ENCODE results near the gene UMAD1. TPM values are rescaled to one million over a fixed set of nuclear protein-coding genes. Genes with fewer than 3 reads are reported as not detected.
A peak's percentile ranks its signal among the peaks of the same experiment; 100 is the strongest.

The UMAD1 gene
- total RNA-seq, 1 donor from 2014 or later, result 3.9 TPM

GRCh38 chr7:7720750-7721621 lies 80.4 kb downstream of the UMAD1 start:
- no peak for DNase-seq (ENCODE audit: low read depth in 2 of 2)

DNA sequence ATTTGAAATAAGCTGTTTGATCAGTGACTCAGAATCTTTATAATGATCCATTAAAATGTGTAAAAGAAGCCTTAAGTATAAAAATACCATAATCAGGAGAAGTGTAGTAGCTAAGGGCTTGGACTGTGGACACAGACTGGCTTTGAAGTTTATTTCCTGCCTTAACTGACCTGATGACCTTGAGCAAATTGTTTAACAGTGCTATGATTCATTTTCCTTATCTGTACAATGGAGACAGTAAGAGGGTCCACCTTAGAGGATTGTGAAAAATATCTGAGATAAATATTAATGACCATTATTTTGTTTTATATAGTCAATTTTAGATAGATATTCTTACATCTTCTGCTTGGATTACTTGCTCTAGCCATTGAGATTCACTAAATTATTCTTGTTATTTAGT lies 91.2 kb downstream of the UMAD1 start:
- peak in 1 of 2 donors; percentile 80 for DNase-seq (ENCODE audit: low read depth in 2 of 2)

DNA sequence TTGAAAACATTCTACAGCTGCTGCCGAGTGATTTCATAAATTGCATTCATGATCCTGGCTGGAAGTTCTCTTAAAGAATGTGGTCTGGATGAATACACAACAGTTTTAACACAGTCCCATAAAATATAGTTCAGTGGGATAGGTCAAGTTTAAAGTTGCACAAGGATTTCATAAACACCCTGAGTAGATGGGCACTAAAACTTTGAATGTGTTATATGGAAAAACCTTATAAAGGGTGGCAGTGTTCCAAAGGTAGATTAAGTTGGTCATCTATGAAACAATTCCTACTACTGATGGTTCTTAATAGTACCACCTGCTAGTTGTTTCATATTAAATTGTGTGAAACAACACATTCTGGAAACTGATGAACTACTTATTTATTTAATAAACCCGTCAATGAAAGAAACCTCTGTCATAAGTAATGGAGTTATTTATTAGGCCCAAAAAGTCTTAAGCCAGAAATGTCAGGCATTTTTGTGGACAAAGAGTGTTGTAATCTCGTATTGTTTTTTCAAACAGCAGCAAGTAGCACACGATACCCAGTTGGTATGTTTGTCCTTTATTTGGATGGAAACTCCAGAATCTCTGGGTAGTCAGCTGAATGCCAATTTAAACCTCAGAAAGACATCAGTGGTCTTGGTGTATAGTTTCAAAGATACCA lies 92.2 kb downstream of the UMAD1 start:
- DNase-seq (ENCODE audit: low read depth in 2 of 2), result peak in 1 of 2 donors; percentile 5

GRCh38 chr7:7736671-7737070 lies 96.1 kb downstream of the UMAD1 start:
- no peak for DNase-seq (ENCODE audit: low read depth in 2 of 2)

DNA sequence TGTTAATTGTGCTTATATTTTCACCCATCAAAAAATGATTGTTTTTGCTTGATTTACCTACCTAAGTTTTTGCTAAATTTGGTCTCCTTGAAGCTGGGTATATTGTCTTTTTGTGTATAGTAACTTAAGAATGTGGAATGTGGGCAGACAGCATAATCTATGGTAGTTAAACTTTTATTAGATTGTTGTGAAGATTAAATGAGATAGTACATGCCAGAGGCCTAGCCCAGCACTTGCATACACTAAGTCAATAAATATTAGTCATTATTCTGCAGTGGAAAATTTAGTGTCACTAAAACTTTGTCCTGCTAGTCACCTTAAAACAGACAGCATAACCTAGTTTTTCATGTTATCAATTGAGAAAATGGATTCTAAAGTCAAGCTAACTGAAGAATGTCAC lies 97.1 kb downstream of the UMAD1 start:
- DNase-seq (ENCODE audit: low read depth in 2 of 2), result no peak

DNA sequence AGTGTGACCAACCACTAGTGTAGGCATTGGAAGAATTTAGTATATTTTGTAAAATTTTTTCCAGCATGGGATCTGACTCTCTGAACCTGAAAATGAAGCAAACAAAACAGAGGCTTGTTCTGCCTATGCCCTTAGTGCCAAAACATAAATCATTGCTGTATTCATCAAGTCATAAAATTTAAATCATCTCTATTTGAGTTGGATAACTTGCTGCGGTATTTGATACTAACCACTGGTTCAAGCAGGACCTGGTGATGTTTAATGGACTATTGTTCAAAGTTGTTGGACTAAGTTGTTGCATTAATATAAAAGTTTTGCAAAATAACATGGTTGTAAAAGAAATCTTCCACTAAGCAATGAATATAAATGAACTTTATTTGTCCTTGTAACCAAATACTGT lies 97.6 kb downstream of the UMAD1 start:
- DNase-seq (ENCODE audit: low read depth in 2 of 2), result no peak

DNA sequence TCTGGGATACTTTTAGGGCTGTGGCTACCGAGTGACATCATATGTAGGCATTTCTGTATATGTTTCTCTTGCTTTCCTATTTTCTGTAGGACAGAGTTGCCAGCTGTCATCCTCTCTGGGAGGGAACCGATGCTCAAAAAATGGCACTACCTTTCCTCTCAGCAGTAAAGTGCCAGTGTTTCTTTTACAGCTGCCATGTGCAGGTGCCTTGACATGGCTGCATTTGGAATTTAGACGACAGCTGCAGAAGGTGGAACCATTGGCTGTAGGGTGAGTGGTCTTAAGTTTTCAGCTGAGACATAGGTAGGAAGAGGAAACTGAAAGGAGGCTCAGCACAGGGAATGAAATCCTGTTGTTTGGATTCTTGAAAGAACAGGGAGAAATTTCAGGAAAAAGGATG lies 98.1 kb downstream of the UMAD1 start:
- DNase-seq (ENCODE audit: low read depth in 2 of 2), result no peak

DNA sequence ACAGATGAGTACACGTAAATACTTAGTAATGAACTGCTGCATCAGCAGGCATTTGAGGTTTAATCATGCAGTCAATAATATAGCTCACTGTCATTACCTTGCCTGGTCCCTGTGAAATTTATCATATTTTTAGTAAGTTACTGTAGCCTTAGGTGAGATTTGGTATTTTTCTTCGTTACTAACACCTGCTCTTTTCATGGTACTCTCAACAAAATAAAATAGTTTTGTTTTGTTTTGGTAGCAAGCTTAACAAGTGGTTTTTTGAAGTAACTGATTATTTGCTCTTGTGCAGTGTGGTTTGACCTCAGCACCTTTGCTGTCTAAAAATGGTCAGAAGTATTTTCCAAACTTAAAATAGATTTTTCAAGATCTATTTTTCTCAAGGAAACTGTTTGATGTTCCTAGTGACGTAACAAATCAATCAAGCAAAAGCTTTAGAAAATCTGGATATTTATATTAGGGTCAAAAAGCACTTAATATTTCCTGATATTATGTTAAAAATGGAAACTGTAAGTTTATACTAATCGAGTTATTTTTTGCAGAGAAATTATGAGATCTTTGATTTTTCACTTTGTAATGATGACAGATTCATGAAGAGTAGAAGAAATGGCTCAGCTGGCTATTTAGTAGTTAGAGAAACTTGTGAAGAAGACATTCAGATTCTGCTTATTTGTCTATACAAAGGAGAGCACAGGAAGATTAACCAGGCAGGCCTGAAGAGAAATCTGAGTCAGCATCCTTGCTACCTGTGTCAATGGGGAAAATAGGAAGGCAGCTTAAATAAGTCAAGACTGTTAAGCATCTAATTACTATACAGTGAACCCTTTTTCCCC lies 98.9 kb downstream of the UMAD1 start:
- no peak for DNase-seq (ENCODE audit: low read depth in 2 of 2)

GRCh38 chr7:7740037-7740355 lies 99.4 kb downstream of the UMAD1 start:
- DNase-seq (ENCODE audit: low read depth in 2 of 2), result no peak

- no peak for DNase-seq (ENCODE audit: low read depth in 2 of 2)
Observed at GRCh38 chr7:7742223-7742622, 101.7 kb downstream of the UMAD1 start.

DNA sequence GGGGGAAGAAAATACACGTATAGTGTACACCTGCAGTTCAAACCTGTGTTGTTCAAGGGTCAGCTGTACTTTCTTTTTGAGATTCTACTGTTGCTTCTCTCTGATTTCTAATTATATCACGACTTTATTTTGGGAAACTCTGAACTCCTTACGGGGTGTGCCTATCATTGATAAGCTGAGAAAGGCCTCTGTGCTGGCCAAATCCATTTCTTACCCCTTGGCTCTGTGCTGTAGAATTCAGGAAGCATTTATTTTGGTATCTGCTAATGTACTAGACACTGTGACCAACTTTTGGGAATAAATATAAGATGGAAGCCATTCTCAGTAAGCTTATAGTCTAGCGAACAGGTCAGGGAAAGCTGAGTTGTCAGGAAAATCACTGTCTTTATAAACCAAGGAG lies 104.7 kb downstream of the UMAD1 start:
- no peak for DNase-seq (ENCODE audit: low read depth in 2 of 2)

DNA sequence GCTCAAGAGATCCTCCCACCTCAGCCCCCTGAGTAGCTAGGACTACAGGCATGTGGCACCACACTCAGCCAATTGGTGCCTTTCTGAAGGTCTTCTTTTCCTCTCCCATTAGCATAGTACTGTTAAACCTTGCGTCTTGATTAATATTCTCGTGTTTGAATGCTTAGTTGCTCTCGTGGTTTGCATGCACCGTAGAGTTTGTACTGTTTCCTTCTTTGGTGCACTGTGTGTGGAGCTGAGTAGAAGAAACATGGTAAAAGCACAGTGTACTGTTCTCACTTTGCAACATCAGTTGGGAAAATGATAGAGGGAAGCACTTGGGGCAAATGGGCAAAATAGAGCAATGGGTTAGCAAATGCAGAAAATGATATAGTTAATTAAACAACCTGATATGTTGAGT lies 105.4 kb downstream of the UMAD1 start:
- no peak for DNase-seq (ENCODE audit: low read depth in 2 of 2)

GRCh38 chr7:7746458-7746857 lies 105.9 kb downstream of the UMAD1 start:
- DNase-seq (ENCODE audit: low read depth in 2 of 2), result no peak

- DNase-seq (ENCODE audit: low read depth in 2 of 2), result no peak
Observed at GRCh38 chr7:7750571-7751242, 110.2 kb downstream of the UMAD1 start.

DNA sequence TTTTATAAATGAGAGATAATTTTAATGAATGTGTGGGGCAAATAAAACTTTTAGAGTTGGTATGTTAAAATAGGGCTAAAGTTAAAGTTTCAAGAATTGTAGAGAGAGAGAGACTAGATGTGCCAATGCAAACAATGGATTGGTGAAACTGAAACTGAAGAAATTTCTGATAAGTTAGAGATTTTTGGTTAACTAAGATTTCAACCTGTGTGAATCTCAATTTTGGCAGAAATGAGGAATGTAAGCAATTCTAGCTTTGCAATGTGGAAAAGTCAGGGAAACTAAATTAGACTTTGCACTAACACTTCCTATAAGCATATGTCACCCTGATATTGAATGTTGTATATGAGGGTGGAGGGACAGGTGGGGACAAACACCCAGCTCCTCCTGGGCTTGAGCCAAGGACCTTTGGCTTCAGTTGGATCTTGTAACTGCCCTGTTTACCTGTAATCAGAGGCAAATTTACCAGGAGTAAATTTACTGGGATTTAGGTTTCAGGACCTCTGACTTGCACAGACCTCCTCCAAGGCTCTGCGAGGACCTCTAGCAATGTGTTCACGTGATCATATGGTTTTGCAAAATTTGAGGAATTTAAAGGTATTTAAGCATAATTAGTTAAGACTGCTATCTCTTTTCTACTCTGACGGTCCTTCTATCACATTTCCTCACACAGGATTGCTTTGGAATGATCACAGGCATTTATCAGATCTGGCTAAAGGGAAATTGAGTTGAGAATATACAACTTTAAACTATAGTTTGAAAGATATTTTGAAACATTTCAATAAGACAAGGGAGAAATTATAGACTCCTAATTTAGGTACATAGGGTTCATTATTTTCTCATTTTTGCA lies 110.9 kb downstream of the UMAD1 start:
- DNase-seq (ENCODE audit: low read depth in 2 of 2), result no peak

DNA sequence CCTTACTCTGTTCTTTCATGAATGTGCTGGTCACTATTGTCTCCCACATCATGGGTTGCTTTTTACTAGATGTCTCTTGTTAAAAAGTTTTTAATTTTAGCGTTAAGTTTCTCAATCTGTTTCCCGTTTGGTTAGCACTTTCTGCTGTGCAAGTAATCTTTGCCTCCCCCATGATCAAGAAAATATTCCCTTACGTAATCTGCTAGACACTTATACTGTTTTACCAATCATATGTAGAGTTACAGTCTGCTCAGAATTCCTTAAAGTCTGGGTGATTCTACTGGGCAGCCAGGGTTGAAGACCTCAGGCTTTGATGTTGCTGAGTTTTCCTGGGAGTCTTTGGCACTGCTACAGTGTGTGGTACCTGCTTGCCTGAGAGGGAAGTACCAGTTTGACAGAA lies 116.0 kb downstream of the UMAD1 start:
- no peak for DNase-seq (ENCODE audit: low read depth in 2 of 2)

DNA sequence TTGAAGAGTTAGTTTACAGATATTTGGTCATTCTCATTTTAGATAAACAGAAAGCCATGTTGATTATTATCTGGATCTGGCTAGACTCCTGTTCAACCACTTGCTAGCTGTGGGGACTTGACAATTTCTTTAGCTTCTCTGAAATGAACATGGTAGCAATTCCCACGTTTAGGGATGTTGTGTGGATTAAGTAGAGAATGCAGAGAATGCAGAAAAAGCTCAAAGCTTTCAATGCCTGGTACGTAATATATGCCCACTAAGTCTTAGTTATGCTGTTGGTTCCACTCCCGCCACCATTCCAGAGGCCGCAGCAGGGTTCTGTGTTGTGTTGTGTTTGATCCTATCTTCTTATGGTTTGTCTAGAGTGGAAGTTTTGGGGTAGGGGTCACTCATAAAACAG lies 117.0 kb downstream of the UMAD1 start:
- DNase-seq (ENCODE audit: low read depth in 2 of 2), result no peak

- DNase-seq (ENCODE audit: low read depth in 2 of 2), result peak; percentile 15 to 59
Observed at GRCh38 chr7:7761340-7761973, 120.9 kb downstream of the UMAD1 start.

DNA sequence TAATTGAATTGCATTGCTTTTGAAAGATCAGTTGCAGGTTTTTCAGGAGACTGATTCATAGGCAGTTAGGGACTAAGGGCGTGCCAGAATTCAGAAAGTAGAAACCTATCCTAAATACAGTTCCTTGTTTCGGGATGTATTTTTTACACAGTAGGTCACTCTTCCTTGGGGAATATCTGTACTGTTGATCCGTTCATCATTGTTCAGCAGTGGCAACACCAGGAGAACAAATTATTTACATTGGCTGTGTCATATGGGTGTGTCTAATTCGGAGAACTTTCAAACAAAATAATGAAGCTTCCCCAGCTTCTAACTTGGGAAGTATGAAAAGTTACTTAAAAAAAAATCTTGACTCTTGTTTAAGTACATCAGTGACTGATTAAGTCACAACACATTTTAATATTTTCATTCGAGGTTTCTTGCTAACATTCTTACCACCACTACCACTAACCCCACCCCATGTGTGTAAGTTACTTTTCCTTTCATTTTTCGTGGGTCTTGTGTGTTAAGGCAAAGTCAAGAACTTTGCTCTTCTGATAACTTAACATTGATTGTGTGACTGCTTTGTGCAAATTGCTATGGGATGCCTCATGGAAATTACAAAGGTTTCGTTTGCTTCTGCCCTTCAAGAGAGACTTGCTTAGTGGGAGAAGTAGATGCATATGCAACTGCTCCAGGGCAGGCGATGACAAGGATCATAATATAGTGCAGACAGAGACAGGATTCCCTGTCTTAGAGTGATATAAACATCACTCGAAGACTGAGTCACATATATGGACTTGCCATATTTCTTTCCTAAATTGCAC lies 121.6 kb downstream of the UMAD1 start:
- peak in 1 of 2 donors; percentile 21 for DNase-seq (ENCODE audit: low read depth in 2 of 2)

Data from dermis microvascular lymphatic vessel endothelial cell (primary cell).